Mesenteric fat pad (tissue), 1 donor: ENCODE results near the gene ARHGDIG. TPM values are rescaled to one million over a fixed set of nuclear protein-coding genes. Genes with fewer than 3 reads are reported as not detected.

Source experiments
- DNase-seq: peaks from one replicate; pipeline ENCODE4 v3.0.0-alpha.2; 2020; ENCODE audit warnings: low spot score
- total RNA-seq: library from RNA; stranded (reverse); fragmentation: NEBNext Ultra II Directional; extraction: Animal tissue kit (Norgen Biotek cat#: 25700); gene quantifications from one replicate; pipeline ENCODE4 v1.2.1, GENCODE V29; 2021
- donor health status: DM: yes; HTN: yes; CAD: no.

The ARHGDIG gene
- total RNA-seq, 1 donor from 2014 or later: 8.6 TPM

DNA sequence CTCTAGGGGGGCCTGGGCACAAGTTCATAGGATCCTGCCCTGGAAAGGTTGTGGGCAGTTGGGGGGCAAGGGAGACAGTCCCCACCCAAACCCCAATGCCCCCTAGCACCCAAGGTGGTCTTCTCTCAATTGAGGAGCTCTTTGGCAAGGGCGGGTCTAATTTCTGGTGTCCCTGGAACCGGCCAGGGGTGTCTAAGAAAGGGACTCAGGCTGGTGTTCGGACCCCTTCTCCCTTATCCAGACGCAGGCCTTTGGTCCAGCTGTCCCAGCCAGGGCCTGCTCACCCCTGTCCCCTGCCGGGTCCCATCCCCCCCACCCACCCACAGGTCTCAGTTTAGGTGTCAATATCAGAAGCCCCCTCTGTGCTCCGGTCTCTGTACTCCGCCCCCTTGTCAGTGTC lies 860 bp upstream of the ARHGDIG start:
- no peak for DNase-seq

DNA sequence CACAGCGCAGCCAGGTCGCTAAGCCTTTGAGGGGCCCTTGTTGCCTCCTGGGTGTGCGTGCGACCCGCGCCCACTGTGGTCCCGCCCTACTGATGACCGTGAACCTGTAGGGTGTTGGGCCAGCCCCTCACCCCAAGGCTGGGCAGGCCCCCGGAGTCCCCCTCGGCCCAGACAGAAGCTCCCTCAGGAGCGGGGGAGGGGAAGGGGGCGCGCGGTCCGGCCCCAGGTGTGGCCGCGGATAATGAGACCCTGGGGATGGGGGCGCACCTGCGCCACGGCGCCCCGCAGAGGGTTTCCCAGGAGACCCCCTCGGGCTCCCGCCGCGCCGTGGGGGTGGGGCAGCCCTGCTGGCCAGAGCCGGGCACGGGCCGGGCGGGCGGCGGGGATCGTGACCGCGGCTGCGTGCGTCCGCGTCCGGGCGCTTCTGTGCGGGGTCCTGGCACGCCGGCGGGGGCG lies 358 bp upstream of the ARHGDIG start:
- DNase-seq: no peak

DNA sequence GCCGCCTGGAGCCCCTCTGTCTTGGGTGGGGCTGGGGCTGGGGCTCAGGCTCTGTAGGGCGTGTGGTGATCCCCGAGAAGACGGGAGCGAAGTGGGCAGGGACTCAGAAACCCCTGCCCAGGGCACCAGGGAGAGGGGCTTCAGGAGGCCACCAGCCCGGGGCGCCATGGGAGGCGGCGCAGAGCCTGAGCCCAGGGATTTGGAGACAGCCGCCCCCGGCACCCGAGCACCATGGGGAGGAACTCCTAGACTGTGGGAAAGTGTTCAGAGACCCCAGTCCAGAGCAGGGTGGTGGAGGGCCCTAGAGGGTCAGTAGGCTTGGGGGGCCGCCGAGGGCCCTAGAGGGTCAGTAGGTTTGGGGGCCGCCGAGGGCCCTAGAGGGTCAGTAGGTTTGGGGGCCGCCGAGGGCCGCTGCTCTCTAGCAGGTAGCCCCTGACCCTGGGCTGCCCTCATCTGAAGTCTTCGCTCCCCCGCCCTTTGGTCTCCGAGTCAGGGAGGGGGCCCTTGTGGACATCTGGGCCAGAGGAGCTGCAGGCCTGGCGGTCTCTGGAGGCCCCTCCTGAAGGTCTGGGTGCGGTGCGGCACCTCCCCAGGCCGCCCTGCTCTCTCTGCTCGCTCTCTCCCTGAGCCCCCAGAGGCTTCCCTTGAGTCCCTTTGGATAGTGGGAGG lies 734 bp downstream of the ARHGDIG start:
- DNase-seq: no peak

DNA sequence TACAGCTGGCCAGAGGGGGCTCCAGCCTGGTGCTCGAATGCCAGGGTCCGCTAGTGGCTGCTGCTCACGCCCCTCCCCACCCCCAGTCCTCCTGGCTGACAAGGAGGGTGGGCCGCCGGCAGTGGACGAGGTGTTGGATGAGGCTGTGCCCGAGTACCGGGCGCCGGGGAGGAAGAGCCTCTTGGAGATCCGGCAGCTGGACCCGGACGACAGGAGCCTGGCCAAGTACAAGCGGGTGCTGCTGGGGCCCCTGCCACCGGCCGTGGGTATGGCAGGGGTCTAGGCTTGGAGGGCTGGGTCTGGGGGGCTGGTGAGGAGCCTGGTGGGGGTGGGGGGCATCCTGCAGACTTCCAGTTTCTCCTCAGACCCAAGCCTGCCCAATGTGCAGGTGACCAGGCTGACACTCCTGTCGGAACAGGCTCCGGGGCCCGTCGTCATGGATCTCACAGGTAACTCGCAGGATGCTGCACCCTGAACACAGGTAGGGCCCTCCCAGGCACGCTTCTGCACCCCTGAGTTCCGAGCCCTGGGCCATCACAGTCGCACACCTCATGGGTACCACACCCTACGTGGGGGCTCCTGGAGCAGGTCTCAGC lies 1.4 kb downstream of the ARHGDIG start:
- DNase-seq: no peak

GRCh38 chr16:282491-282890 lies 2.1 kb downstream of the ARHGDIG start:
- DNase-seq: no peak

DNA sequence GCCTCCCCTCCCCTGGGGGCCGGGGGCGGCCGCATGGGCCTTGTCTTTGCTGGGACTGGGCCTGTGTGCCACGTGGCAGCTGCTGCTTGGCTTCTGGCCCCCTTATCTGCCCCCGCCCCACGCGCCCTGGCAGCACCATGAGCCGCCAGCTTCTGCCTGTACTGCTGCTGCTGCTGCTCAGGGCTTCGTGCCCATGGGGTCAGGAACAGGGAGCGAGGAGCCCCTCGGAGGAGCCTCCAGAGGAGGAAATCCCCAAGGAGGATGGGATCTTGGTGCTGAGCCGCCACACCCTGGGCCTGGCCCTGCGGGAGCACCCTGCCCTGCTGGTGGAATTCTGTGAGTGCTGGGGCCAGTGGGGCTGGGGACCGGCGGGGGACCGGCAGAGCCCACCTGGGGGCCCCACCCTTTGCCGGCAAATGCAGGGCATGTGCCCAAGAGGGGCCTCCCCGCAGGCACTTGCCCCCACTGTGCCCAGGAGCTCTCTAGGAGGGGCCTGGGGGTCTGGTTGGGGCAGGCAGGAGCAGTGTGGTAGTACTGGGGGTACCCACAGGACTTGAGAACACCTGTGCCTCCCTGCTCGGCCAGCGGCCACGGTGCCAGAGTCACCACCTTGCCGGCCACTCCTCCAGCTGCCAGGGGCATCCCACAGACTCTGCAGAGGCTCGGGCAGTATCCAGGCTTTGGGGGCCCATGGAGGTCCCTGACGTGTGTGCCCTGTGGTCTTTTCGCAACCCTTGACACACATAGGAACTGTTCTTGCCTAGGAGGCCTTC lies 2.8 kb downstream of the ARHGDIG start, which contains the start of gene PDIA2:
Gene PDIA2, plus strand, starts transcription at position 132 of the 773 bp plus-strand sequence. Its CDS starts 6 bp downstream, at position 138.
- no peak for DNase-seq

GRCh38 chr16:284204-285120 lies 4.1 kb downstream of the ARHGDIG start:
- no peak for DNase-seq

- DNase-seq: no peak
Measured at GRCh38 chr16:285146-286055, 5.0 kb downstream of the ARHGDIG start.

GRCh38 chr16:286491-287297 lies 6.3 kb downstream of the ARHGDIG start:
- no peak for DNase-seq

GRCh38 chr16:287298-287811 lies 7.0 kb downstream of the ARHGDIG start:
- DNase-seq: no peak

DNA sequence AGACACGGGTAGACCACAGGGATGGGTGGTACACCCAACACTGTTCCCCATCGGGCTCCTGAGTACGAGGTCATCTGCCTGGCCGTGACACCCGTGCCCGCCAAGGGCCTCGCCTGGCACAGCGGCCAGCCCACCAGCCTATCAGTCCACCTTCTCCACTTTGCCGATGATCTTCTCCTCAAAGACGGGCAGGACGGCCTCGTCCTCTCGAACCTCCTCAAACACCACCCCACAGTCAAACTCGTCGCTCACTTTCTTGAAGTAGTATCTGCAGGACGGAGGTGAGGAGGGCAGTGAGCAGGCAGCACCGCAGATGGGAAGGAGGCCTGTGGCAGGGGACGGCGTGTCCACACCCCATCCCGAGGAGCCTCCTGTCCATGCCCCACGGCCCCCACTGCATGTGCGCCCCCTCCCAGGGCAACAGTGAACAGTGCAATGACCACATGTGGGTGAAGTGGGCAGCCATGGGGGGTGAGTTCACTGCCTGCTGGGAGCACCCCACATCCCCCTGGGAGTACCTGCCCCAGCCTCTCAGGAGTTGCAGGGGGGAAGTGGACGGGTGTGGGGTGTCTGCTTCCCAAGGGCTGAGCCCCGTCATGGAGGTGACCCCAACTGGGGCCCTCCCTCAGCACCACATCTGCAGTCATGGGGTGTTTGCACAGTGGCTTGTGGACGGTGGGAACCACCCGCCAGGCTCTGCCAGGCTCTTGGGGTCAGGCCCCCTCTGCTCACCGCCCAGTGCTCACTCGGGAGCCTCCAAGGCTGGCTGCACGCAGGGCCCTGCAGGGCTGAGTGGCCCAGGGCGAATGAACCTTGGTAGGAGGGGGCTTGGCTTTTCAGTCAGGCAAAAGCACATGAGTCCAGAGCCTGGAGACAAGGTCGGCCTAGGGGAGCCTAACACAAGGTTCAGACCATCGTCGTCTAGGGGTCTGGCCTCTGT lies 7.9 kb downstream of the ARHGDIG start:
- DNase-seq: no peak

GRCh38 chr16:289395-289997 lies 9.1 kb downstream of the ARHGDIG start:
- no peak for DNase-seq

- DNase-seq: no peak
Measured at GRCh38 chr16:290015-290680, 9.8 kb downstream of the ARHGDIG start.

DNA sequence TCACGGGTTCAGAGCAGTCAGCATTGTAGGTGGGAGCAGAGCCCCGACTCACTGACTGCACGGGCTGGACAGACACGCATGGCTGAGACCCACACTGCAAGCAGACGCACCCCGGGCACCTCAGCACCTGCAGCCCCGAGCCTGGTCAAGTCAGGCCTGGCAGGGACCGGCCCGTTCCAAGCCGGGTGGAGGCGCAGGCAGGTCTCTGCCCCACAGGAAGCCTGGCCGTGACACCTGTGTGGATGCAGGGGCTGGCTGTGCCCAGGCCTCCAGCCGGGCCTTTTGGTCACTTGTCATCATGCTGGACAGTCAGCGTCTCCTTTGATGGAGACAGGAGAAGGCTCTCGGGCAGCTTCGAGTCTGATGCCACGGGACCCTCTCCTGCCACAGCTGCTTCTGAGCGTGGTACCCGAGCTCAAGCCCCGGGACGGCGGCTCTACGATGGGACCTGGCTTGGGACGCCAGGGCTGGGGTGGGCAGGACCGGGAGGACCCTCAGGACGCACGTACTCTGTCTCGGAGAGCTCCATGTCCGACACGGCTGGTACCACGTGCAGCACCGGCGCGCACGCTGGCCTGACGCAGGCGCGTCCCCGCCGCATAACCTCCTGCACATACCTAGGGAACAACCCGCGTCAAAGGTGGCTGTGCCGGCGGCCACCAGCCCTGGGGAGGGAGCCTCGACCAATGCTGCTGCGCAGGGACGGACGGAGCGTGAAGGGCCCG lies 10.5 kb downstream of the ARHGDIG start:
- DNase-seq: no peak

- no peak for DNase-seq
Measured at GRCh38 chr16:291539-291938, 11.1 kb downstream of the ARHGDIG start.
